OCI-LY7 (cell line): Measurements from ENCODE around the gene PPFIBP1.

Source experiments
- EZH2phosphoT487 ChIP-seq: fragments of 200-600 bp; sonication (generic); IDR thresholded peaks from 2 replicates; pipeline ENCODE4 v1.6.1; 2018; ENCODE audit warnings: low read depth, borderline replicate concordance, mild to moderate bottlenecking, mixed run types, antibody characterized with exemption, low read length, moderate library complexity, mixed read lengths
- TF ChIP-seq, protein P1 (sequence below): fragments of 200-600 bp; sonication (generic); conservative IDR thresholded peaks from 2 replicates; pipeline ENCODE4 v1.5.1; 2014; ENCODE audit warnings: mild to moderate bottlenecking, antibody characterized with exemption, low read length, moderate library complexity, mixed read lengths

DNA sequence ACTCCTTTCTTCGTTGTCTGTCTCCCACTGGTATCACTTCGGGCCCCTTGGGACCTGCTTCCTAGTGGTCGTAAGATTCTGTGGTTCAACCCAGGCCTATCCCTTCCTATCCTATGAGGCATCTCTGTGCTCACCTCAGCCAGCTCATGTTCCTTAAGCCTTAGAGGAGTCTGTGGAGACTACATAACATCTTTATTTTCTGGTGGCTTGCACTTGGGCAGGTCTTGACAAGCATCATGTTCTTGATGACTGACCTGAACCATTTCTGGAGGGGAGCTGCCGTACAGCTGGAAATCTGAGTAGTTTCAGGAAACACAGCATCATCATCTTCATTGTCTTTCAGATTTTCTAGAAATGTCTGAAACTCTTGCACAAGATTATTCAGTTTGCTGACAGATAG lies 69.3 kb downstream of the PPFIBP1 start:
- no peak for TF ChIP-seq EZH2phosphoT487
- TF ChIP-seq, protein P1, sequence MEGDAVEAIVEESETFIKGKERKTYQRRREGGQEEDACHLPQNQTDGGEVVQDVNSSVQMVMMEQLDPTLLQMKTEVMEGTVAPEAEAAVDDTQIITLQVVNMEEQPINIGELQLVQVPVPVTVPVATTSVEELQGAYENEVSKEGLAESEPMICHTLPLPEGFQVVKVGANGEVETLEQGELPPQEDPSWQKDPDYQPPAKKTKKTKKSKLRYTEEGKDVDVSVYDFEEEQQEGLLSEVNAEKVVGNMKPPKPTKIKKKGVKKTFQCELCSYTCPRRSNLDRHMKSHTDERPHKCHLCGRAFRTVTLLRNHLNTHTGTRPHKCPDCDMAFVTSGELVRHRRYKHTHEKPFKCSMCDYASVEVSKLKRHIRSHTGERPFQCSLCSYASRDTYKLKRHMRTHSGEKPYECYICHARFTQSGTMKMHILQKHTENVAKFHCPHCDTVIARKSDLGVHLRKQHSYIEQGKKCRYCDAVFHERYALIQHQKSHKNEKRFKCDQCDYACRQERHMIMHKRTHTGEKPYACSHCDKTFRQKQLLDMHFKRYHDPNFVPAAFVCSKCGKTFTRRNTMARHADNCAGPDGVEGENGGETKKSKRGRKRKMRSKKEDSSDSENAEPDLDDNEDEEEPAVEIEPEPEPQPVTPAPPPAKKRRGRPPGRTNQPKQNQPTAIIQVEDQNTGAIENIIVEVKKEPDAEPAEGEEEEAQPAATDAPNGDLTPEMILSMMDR: no peak
